ENCODE measurements around the gene STK25.

STK25 gene

GRCh38 chr2:241485172-241485911, 23.0 kb downstream of the STK25 start:
- Histone ChIP-seq H3K27me3 (ENCODE audit: low read length) (no peaks in the 10 kb centered on the region), H3F3A (ENCODE audit: insufficient read depth) (no peaks in the 10 kb centered on the region), H3K27ac (ENCODE audit: low read depth, low read length) (no peak overlapping the region), H3K36me3 (ENCODE audit: low read length) (no peaks in the 10 kb centered on the region), H4K20me1 (ENCODE audit: low read depth, low read length) (no peaks in the 10 kb centered on the region), H3K9ac (ENCODE audit: low read length) (no peak overlapping the region), H3K4me2 (ENCODE audit: low read depth, low read length, poor library complexity, severe bottlenecking) (no peak overlapping the region), H3K9me2 (replicated peaks; ENCODE audit: insufficient read depth, low read length) (no peaks in the 10 kb centered on the region), H3K79me2 (ENCODE audit: insufficient read depth, low read length) (no peaks in the 10 kb centered on the region), H3K9me3 (ENCODE audit: insufficient read depth, low read length) (no peaks in the 10 kb centered on the region), H3K4me3 (ENCODE audit: insufficient read depth, low read length, poor library complexity, severe bottlenecking) (no peak overlapping the region), H2AFZ (ENCODE audit: low read depth, low read length, severe bottlenecking) (no peak overlapping the region)
- TF ChIP-seq, protein P1, sequence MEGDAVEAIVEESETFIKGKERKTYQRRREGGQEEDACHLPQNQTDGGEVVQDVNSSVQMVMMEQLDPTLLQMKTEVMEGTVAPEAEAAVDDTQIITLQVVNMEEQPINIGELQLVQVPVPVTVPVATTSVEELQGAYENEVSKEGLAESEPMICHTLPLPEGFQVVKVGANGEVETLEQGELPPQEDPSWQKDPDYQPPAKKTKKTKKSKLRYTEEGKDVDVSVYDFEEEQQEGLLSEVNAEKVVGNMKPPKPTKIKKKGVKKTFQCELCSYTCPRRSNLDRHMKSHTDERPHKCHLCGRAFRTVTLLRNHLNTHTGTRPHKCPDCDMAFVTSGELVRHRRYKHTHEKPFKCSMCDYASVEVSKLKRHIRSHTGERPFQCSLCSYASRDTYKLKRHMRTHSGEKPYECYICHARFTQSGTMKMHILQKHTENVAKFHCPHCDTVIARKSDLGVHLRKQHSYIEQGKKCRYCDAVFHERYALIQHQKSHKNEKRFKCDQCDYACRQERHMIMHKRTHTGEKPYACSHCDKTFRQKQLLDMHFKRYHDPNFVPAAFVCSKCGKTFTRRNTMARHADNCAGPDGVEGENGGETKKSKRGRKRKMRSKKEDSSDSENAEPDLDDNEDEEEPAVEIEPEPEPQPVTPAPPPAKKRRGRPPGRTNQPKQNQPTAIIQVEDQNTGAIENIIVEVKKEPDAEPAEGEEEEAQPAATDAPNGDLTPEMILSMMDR (IDR thresholded peaks at IDR 0.05; ENCODE audit: insufficient read depth, low read length, poor library complexity, severe bottlenecking): no peak
- no peak for TF ChIP-seq EZH2phosphoT487 (conservative IDR thresholded peaks at IDR 0.05; ENCODE audit: low read length)

GRCh38 chr2:241483305-241483704, 25.1 kb downstream of the STK25 start:
- no peaks in the 10 kb centered on the region for H3K79me2 ChIP-seq (ENCODE audit: insufficient read depth, low read length)
- no peak overlapping the region for H2AFZ ChIP-seq (ENCODE audit: low read depth, low read length, severe bottlenecking)
- H3K27ac ChIP-seq (ENCODE audit: low read depth, low read length): no peak overlapping the region
- H4K20me1 ChIP-seq (ENCODE audit: low read depth, low read length): no peaks in the 10 kb centered on the region
- TF ChIP-seq, protein P1 (IDR thresholded peaks at IDR 0.05; ENCODE audit: insufficient read depth, low read length, poor library complexity, severe bottlenecking): no peak
- TF ChIP-seq EZH2phosphoT487 (conservative IDR thresholded peaks at IDR 0.05; ENCODE audit: low read length): no peak
- no peaks in the 10 kb centered on the region for H3K36me3 ChIP-seq (ENCODE audit: low read length)
- H3K27me3 ChIP-seq (ENCODE audit: low read length): no peaks in the 10 kb centered on the region
- H3K9me2 ChIP-seq (replicated peaks; ENCODE audit: insufficient read depth, low read length): no peaks in the 10 kb centered on the region
- no peaks in the 10 kb centered on the region for H3K9me3 ChIP-seq (ENCODE audit: insufficient read depth, low read length)
- no peaks in the 10 kb centered on the region for H3F3A ChIP-seq (ENCODE audit: insufficient read depth)
- no peak overlapping the region for H3K4me2 ChIP-seq (ENCODE audit: low read depth, low read length, poor library complexity, severe bottlenecking)
- H3K4me3 ChIP-seq (ENCODE audit: insufficient read depth, low read length, poor library complexity, severe bottlenecking): no peak overlapping the region
- no peak overlapping the region for H3K9ac ChIP-seq (ENCODE audit: low read length)

DNA sequence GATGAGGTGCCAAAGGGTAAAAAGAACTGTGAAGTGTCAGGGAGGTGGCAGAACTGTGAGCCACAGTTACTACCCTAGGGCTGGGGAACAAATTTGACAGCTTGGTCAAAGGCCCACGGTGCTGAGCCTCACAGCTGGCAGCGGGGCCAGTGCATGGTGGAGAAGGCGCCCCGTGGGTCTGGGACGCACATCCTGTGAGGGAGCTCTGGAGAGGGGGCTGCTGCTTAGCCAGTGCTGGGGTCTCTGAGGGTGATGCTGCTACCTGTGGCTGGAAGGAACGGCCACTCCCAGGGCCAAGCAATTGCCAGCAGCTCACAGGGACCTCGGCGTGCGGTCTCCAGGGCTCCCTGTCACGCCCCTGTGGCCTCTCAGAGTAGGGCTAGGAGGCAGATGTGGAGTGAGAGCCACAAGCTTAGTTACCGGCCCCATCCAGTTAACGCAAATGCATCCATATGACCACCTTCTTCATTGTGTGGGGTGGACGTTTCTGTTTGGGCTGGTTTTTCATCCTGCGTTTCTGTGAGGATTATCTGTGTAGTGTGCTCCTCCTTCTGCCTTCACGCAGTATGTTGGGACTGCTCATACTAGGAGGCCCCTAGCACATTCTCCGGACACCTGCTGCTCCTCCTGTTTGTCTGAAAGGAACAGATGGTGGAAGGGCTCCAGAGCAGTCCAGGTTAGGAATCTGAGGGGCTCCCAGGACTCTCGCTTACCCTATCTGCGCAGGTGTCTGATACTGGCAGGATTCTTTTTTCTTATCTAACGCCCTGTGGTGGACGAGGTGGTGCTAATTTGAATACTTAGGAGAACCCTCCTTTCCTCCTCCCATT, 26.0 kb downstream of the STK25 start:
- Histone ChIP-seq H3K9ac (ENCODE audit: low read length) (no peak overlapping the region), H3K9me2 (replicated peaks; ENCODE audit: insufficient read depth, low read length) (no peaks in the 10 kb centered on the region), H3K9me3 (ENCODE audit: insufficient read depth, low read length) (no peaks in the 10 kb centered on the region), H3K4me3 (ENCODE audit: insufficient read depth, low read length, poor library complexity, severe bottlenecking) (no peak overlapping the region), H3K27me3 (ENCODE audit: low read length) (no peaks in the 10 kb centered on the region), H3K4me2 (ENCODE audit: low read depth, low read length, poor library complexity, severe bottlenecking) (no peak overlapping the region), H4K20me1 (ENCODE audit: low read depth, low read length) (no peaks in the 10 kb centered on the region), H2AFZ (ENCODE audit: low read depth, low read length, severe bottlenecking) (no peak overlapping the region), H3K79me2 (ENCODE audit: insufficient read depth, low read length) (no peaks in the 10 kb centered on the region), H3K27ac (ENCODE audit: low read depth, low read length) (no peak overlapping the region), H3K36me3 (ENCODE audit: low read length) (no peaks in the 10 kb centered on the region), H3F3A (ENCODE audit: insufficient read depth) (no peaks in the 10 kb centered on the region)
- no peak for TF ChIP-seq EZH2phosphoT487 (conservative IDR thresholded peaks at IDR 0.05; ENCODE audit: low read length)
- TF ChIP-seq, protein P1 (IDR thresholded peaks at IDR 0.05; ENCODE audit: insufficient read depth, low read length, poor library complexity, severe bottlenecking): no peak
